Adrenal gland (tissue), 5 donors: ENCODE results near the gene TFF1.

ENCODE experiments used
- POLR2A ChIP-seq, 2 donors: fragments of 450-650 bp; IDR thresholded peaks; one replicate each; pipeline ENCODE4 v1.6.1; 2017; ENCODE audit warnings: antibody characterized with exemption in 2 of 2, mild to moderate bottlenecking in 2 of 2, moderate library complexity in 1 of 2
- TF ChIP-seq, protein P1 (sequence below), 6 experiments: fragments of 450-650 bp in 4 of 6; fragments of 200-600 bp in 2 of 6; sonication (generic) in 1 of 6; IDR thresholded peaks; 1 replicate in 5 of 6; 2 replicates in 1 of 6; pipeline versions ENCODE4 v1.5.1 to v1.8.0; 2016 to 2021; ENCODE audit warnings: antibody characterized with exemption in 6 of 6, mild to moderate bottlenecking in 2 of 6, moderate library complexity in 1 of 6
- donor health status: DM: no; HTN: no; CAD: no.

DNA sequence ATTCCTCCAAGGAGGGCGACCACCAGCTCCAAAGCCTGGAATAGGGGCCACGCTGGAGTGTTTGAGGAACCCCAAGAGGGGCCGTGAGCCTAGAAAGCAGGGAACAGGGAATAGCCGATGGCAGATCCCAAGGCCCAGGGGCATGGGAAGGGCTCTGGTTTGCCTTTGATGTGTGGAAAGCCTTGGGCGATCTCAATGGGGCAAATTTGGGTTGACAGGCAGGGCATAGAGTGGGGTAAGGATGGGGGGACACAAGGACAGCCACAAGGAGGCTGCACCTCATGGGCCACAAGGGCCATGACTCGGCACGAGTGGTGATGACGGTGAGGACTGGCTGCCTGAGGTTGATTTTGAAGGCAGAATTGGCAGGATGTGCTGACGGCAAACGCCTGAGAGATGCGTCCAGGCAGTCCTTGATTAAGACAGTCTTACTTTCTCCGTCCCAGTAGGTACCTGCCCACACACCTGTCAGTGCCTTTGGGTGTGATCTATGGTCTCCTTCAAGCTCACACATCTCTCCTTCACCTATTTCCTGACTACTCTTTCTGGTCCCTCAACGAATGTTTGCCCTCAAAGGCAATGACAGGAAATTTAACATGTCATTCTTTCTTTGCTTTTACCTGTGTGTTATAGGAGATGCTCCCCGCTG, 31.5 kb upstream of the TFF1 start:
- TF ChIP-seq, protein P1, sequence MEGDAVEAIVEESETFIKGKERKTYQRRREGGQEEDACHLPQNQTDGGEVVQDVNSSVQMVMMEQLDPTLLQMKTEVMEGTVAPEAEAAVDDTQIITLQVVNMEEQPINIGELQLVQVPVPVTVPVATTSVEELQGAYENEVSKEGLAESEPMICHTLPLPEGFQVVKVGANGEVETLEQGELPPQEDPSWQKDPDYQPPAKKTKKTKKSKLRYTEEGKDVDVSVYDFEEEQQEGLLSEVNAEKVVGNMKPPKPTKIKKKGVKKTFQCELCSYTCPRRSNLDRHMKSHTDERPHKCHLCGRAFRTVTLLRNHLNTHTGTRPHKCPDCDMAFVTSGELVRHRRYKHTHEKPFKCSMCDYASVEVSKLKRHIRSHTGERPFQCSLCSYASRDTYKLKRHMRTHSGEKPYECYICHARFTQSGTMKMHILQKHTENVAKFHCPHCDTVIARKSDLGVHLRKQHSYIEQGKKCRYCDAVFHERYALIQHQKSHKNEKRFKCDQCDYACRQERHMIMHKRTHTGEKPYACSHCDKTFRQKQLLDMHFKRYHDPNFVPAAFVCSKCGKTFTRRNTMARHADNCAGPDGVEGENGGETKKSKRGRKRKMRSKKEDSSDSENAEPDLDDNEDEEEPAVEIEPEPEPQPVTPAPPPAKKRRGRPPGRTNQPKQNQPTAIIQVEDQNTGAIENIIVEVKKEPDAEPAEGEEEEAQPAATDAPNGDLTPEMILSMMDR (IDR thresholded peaks at IDR 0.05): no peak
- no peak for TF ChIP-seq POLR2A (IDR thresholded peaks at IDR 0.05)
